NCI-H187 treated with DMSO at 0.1 percent for 48 hours (cell line): Measurements from ENCODE around the gene TMEM161B.
"Not testable (repeated sequence)": the region's sequence is repeated elsewhere in the genome, so short reads cannot be mapped to it uniquely, and the experiment has no call there.

ENCODE experiments used
- DNase-seq: peaks from one replicate; lab custom pipeline; 2025; lab: John Stamatoyannopoulos, UW

Gene TMEM161B

DNA sequence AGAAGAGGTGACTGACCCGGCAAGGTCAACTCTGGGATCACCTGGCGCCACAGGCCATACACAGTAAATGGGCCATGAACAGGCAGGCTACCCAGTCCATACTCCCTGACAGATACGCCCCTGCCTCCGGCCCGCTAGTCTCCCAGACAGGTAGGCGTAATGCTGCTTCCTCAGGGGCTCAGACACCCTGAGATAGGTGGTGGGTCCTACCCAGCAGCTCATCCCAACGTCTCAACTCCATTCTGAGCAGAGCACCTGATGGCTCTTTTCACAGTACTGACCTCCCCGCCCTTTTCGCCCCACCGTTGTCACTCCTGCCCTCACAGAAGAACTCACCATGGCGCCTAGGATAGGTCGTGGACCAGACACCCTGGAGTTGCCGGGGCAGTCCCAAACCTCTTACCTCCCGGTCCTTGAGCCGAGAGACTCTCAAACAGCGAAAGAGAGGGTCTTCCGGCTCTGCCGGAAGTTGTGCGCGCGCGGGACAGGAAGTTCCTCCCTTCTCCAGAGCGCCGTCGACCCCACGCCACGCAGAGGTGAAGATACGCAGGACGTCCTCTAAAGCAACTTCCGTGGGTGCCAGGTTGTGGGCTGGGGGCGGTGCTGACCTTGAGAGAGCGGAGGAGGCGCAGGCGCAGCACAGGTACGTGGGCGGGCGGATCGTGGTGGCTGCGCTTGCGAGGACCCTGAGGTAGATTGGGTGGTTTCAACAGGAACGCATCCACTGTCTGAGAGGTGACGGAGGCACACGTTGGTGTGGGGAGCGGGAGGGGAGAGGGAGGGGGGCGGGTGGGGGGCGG lies at the start of gene TMEM161B:
TSS of gene TMEM161B (minus strand) at position 461 of the 800 bp plus-strand sequence. CDS start at position 339, 122 bp downstream.
- DNase-seq = peak; percentile 82

DNA sequence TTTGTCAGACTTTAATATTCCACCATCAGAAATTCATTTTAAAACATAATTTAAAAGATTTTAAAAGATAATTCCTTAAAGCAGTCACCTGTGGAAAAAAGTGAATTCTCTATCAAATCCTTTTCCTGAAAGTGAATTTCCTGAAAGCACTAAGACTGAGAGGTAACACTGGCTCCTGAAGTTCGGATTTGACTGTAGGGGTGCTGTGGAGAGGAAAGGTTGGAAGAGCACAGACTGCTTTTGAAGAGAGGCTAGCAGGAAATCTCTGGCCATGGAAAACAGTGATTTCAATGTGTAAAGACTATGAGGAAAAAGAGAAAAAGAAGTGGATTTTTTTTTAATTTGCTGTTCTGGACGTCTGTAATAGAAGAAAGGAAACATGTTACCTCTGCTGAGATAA lies 35.7 kb upstream of the TMEM161B start:
- no peak for DNase-seq

DNA sequence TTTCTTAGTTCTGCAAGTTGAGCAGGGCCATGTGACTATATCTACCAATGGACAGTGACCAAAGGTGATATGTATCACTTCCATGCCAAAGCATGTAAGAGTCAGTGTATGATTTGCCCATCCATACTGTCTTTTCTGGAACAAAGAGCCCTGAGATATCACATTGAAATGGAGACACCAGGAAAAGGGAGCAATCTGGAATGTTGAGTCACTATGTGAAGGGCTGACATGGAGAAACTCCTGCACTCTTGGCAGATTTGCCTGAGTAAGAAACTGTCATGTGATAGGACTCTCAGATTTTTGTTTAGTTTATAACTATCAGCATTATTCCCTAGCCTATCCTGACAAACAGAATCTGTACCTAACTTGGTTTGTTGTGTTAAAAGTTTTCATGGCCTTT lies 29.8 kb upstream of the TMEM161B start:
- DNase-seq = no peak

DNA sequence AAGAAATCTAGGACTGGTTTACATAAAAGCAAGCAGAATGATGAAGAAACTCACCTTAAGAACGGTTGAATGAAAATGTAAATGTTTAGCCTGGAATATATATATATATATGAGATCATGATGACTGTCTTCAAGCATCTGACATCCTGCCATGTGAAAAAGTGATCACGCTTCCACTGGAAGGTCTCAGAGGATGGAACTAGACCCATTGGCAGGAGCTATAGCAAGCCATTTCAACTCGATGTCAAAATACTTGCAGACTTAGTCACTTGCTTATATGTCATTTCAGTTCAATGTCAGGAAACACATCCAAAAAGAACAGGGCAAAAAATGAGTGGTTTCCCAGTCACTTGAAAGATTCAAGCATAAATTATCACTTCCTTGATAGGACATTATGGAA lies 22.2 kb upstream of the TMEM161B start:
- no peak for DNase-seq

DNA sequence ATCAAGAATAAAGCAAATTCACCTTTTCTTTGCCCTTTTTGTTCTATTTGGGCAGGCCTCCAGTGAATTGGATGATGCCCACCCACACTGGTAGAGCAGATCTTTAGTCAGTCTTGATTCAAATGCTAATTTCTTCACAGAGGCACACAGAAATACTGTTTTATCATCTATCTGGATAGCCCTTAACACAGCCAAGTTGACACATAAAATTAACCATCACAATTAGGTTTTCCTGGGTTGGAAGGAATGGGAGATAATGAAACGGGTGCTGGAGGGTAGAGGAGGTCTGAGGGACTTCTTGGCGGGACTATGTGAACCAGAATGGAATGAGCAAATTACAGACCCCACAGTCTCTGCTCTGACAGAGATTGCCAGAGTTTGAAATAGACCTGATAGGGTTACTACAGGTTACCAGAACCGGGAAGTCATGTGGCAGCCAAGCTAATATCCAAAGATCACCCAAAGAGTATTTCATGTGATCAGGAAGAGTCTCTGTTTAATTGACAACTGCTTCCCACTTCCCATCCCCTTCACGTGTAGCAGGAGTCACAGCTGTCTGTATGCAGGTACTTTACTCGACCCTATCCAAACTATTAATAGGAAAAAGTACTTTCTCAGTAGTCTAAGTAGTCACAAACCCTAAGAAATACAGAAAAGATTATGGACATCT lies 20.0 kb upstream of the TMEM161B start:
- DNase-seq = no peak

DNA sequence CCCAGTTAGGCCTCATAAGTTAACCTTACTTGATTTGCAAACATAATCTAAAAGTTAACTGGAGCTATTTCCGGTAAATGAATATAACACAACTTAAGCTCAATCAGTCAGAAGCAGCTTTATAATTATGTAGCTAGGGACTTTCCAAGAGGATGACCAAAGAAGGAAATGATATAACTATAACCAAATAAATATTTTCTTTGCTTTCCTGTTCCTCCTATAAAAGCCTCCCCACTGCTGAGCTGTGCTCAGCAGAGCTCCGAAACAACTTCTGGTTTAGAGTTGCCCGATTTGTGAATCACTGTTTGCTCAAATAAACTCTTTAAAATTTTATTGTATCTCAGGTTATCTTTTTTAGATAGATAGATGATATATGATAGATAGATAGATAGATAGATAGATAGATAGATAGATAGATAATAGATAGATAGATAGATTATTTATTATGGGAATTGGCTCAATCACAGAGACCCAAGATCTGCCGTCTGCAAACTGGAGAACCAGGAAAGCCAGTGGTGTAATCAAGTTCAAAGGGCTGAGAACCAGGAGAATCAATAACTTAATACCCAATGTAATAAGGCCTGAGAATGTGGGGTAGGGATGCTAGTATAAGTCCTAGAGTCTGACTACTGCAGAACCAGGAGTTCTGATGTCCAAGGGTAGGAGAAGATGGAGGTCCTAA lies 19.3 kb upstream of the TMEM161B start:
- no peak for DNase-seq

DNA sequence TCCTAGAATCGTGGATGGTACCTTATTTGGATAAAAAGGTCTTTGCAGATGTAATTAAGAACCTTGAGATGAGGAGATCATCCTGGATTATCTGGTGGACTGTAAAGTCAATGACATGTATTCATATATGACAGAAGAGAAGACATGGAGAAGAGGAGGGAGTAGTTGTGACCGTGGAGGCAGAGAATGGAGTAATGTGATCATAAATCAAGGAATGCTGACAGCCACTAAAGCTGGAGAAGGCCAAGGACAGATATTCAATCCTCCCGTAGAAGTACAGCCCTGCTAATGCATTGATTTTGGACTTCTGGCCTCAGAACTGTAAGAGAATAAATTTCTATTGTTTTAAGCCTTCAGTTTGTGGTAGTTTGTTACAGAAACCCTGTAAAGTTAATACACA lies 18.7 kb upstream of the TMEM161B start:
- DNase-seq = no peak

DNA sequence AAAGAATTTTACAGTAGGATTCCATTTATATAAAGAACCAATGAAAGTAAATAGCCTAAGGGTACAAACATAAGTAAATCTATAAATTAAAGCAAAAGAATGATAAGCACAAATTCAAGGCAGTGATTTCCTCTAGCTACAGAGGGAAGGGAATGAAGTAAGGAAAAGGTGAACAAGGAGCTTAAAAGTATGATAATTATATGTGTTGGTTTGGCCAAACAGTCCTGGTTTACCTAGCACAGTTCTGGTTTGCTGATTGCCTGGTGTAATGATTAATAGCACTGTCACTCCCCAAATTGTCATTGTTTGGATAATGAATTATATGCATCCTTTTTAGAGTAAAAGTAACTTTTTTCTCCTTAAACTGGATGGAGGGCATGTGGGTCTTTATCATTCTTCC lies 15.0 kb upstream of the TMEM161B start:
- DNase-seq = no peak

DNA sequence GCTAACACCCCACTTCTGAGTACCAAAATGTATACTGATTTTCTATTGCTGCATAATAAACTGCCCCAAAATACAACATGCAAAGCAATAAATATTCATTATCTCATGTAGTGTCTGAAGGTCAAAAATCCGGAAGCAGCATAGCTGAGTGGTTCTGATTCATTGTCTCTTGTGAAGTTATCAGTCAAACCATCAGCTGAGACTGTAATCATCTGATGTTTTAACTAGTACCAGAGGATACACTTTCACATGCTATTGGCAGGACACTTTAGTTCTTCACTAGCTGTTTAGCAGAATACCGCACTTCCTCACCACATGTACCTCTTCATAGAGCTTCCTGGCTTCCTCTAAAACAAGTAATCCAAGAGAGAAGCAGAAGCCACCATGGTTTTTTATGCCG lies 12.7 kb upstream of the TMEM161B start:
- DNase-seq = no peak

DNA sequence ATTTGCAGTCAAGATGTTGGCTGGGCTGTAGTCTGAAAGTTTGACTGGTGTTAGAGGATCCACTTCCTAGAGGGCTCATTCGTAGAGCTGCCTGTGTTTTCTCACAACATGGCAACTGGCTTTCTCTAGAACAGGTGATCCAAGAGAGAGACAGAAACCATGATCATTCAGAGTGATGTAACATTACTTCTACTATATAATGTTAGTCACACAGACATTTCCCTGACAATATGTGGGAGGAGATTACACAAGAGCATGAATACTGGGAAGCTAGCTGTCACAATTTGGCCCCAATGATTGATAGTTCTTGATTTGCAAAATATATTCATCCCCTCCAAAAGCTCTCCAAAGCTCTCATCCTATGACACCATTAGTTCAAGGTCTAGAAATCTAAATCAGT lies 10.9 kb upstream of the TMEM161B start:
- DNase-seq = no peak

DNA sequence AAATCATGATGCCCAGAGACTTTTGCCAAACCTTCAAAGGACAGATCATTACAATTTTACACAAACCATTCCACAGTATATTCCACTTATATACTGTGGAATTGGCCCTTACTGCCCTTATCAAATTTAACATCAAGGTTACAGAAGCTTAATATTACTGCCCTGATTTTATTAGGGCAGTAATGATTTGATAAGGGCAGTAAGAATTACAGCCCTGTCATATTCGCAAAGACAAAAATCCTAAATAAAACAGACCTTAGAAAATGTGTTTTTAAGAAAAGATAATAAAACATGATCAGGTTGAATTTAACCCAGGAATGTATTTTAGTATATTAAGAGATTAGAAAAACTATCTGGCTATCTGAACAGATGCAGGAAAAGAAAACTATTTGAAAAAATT lies 7.7 kb upstream of the TMEM161B start:
- DNase-seq = no peak

DNA sequence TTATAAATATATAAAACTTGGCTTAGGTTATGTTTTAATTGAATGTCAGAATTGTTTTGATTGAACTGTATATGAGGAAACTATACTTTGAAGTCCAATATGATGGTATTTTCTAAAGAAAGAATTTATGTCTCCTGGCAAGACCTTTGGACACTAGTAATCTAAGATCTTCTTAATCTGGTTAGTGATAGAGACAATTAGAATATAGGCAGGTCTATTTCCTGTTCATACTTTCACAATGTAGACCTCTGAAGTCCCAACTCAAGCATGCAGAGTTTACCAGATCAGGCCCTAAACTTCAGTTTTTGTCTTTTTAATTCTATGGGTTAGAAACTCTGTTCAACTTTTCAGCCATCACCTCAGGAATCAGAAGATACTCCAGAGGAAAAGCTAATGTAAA lies 6.9 kb upstream of the TMEM161B start:
- DNase-seq = no peak

DNA sequence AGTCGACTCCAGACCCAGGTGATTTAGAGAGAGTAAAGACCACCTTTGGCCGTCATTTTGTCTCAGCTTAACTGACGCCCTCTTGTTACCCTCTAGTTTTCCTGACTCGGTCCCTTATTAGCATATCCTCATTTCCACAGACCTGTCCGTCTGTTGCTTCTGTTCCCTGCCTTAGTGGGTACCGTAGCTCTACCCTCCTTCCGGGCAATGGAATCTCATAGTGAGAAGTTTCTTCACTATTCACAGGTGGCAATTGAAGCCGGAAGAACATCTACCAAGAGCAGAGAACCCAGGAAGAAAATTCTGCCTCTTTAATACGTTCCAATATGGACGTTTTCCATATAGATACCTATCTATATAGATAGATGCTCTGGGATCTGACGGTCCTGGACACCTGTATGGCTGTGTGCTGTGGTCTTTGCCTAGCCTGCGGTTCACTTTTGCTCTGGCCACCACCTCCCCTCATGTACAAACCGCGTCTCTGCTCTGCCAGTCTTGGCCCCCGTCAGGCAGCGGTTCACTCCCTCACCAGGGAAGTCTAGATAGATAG lies 652 bp upstream of the TMEM161B start:
- no peak for DNase-seq

DNA sequence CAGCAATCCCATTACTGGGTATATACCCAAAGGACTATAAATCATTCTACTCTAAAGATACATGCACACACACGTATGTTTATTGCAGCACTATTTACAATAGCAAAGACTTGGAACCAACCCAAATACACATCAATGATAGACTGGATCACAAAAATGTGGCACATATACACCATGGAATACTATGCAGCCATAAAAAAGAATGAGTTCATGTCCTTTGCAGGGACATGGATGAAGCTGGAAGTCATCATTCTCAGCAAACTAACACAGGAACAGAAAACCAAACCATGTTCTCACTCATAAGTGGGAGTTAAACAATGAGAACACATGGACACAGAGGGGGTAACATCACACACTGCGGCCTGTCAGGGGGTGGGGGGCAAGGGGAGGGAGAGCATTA lies 4.1 kb downstream of the TMEM161B start:
- DNase-seq = not testable (repeated sequence)

DNA sequence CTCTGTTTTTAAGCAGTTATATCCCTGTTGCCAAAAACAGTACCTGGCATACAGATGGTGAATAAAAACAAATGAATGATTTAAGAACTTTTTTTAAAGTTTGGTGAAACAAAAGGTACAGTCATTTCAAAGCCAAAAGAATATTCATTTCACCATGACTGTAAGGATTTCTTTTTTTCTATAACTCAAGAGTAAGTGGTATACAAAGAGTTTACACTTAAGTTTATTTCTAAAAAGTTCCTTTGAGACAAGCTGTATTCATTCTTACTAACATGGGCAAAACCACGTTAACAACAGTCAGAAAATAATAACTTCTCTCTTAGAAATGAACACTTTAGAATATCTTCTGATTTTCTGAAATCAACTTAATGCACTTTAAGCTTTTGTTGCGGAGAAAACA lies 5.3 kb downstream of the TMEM161B start:
- no peak for DNase-seq

DNA sequence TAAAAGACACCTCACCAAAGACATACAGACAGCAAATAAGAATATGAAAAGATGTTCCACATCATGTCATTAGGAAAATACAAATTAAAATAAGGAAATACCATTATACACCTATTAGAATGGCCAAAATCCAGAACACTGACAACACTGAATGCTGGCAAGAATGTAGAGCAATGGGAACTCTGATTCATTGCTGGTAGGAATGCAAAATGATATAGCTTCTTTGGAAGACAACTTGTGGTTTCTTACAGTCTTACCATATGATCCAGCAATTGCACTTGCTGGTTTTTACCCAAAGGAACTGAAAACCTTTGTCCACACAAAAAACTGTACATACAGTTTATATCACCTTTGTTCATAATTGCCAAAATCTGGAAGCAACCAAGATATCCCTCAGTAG lies 6.5 kb downstream of the TMEM161B start:
- no peak for DNase-seq

DNA sequence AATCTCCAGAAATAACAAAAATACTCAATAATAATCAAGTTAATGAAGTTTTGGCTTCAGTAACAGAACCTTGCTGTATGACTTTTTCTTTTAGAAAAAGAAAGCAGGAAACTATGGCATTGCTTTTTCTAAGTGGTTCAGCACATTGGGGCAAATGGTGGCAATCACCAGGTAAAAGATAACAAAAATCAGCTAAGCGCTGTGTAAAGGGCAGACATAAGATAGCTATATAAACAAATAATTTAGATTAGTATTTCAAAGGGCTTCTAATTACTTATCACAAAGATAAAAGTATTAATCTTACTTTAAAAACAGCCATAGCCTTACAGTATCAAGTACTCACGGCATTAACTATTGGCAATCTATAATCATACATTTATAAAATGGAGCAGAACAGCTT lies 10.0 kb downstream of the TMEM161B start:
- no peak for DNase-seq

DNA sequence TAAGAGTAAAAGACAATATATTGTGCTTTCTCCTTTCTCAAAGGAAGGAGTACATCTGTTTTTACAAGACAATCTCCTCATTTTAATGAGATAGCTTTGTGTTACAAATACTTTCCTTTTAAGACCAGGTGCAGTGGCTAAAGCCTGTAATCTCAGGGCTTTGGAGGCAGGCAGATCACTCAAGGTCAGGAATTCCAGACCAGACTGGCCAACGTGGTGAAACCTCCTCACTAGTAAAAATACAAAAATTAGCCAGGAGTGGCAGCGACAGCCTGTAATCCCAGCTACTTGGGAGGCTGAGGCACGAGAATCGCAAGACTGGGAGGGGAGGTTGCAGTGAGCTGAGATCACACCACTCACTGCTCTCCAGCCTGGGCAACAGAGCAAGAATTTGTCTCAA lies 11.8 kb downstream of the TMEM161B start:
- DNase-seq = no peak

DNA sequence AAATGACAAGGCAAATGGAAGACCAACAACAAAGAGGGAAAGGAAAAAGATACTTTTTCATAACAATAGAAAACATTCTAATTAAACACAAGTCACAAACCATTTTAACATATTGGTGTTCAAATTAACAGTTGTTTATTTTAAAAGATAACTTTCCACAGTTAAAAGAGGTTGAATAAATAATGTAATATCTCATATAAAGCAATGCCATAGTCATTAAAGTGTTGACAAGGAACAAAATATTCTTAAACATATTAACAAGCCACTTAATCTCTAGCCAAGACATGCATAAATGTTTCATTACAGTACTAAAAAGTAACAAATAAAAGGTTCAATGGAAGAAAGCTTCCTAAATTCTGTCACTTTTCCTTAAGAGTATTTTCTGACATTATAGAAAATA lies 12.6 kb downstream of the TMEM161B start:
- no peak for DNase-seq

DNA sequence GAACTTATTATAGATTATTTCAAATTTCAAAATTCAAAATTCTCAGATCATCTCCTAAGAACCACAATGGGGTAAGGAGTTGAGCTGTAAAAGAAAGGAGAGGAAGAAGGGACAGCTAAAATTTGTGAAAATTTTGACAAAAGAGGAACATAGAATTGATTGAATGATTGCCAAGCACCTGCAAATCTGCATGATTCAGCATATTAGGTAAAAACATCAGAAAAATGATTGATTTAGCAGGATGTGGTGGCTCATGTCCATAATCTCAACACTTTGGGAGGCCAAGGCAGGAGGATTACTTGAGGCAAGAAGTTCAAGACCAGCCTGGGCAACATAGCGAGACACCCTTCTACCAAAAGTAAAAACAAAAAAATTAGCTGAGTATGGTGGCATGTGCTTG lies 14.3 kb downstream of the TMEM161B start:
- DNase-seq = no peak

DNA sequence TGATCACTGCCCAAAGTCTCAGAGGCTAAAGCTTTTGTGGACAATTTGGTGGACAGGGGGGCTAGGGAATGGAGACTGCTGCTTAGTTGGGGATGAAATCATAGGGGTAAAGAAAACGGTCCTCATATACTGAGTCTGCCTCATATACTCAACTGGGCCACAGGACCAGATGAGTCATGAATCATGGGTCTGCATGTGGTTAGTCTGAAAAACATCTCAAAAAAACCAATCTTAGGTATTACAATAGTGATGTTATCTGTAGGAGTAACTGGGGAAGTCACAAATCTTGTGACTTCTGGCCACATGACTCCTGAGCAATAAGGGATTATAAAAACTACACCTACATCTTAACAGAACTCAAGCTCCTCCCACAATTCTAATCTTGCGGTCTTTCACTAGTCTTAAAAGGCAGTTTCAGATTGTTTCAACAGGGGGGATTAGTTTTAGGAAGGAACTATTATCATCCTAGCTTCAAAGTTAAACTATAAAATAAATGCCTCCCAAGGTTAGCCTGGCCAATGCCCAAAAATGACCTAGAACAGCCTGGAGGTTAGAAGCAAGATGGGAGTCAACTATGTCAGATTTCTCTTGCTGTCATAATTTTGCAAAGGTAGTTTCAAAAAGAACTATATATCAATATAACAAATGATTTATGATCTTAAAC lies 17.5 kb downstream of the TMEM161B start:
- no peak for DNase-seq

DNA sequence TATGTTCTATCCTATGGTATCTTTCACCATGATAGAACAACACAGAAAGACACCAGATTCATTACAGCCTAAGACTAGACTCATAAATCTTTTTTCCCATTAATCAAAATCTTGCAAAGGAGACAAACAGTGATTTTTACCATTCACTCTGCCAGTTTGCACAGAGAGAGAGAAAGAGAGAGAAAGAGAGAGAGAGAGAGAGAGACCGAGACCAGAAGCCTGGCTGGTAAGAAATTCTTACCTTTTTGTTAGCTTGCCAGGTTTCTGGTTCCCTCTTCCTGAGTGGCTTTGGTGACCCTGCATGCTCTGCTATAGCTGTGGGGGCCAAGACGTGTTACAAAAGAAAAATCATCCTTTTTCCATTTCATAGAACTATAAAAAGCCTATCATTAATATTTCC lies 18.6 kb downstream of the TMEM161B start:
- DNase-seq = no peak
